NCI-H146 (cell line): ENCODE data around the gene TNFRSF19.
"Not testable (repeated sequence)": the region's sequence is repeated elsewhere in the genome, so short reads cannot be mapped to it uniquely, and the experiment has no call there.

Experiments
- DNase-seq: peaks from one replicate; lab custom pipeline; 2025; lab: John Stamatoyannopoulos, UW

Gene TNFRSF19

GRCh38 chr13:23655321-23655720 is 85.1 kb downstream of the TNFRSF19 start:
- DNase-seq: no peak

GRCh38 chr13:23656637-23657371 is 86.6 kb downstream of the TNFRSF19 start:
- peak; percentile 83 for DNase-seq

GRCh38 chr13:23658929-23659541 is 88.8 kb downstream of the TNFRSF19 start:
- no peak for DNase-seq

- DNase-seq: no peak
Observed at GRCh38 chr13:23660249-23660648, 90.0 kb downstream of the TNFRSF19 start.

- no peak for DNase-seq
Observed at GRCh38 chr13:23666582-23666981, 96.4 kb downstream of the TNFRSF19 start.

- no peak for DNase-seq
Observed at GRCh38 chr13:23667750-23668149, 97.5 kb downstream of the TNFRSF19 start.

- no peak for DNase-seq
Observed at GRCh38 chr13:23668562-23668961, 98.3 kb downstream of the TNFRSF19 start.

GRCh38 chr13:23670793-23671192 is 100.6 kb downstream of the TNFRSF19 start:
- DNase-seq: no peak

GRCh38 chr13:23671377-23671776 is 101.2 kb downstream of the TNFRSF19 start:
- no peak for DNase-seq

- no peak for DNase-seq
Observed at GRCh38 chr13:23671897-23672296, 101.7 kb downstream of the TNFRSF19 start.

- DNase-seq: peak; percentile 16
Observed at GRCh38 chr13:23672616-23673015, 102.4 kb downstream of the TNFRSF19 start.

GRCh38 chr13:23673354-23673753 is 103.1 kb downstream of the TNFRSF19 start:
- no peak for DNase-seq

- no peak for DNase-seq
Observed at GRCh38 chr13:23673867-23674605, 103.8 kb downstream of the TNFRSF19 start.

GRCh38 chr13:23674795-23675640 is 104.8 kb downstream of the TNFRSF19 start:
- no peak for DNase-seq

GRCh38 chr13:23677679-23678288 is 107.6 kb downstream of the TNFRSF19 start:
- DNase-seq: not testable (repeated sequence)

- DNase-seq: no peak
Observed at GRCh38 chr13:23678795-23679194, 108.6 kb downstream of the TNFRSF19 start.

GRCh38 chr13:23679220-23679619 is 109.0 kb downstream of the TNFRSF19 start:
- DNase-seq: no peak

GRCh38 chr13:23680845-23681669 is 110.8 kb downstream of the TNFRSF19 start:
- no peak for DNase-seq

- DNase-seq: no peak
Observed at GRCh38 chr13:23683084-23683483, 112.9 kb downstream of the TNFRSF19 start.

GRCh38 chr13:23684647-23685046 is 114.4 kb downstream of the TNFRSF19 start:
- DNase-seq: no peak

GRCh38 chr13:23685416-23685815 is 115.2 kb downstream of the TNFRSF19 start:
- DNase-seq: no peak
